ENCODE measurements around the gene VEGFA.

Gene VEGFA

GRCh38 chr6:43826730-43827129 is 56.7 kb downstream of the VEGFA start:
- no peak for FAIRE-seq

GRCh38 chr6:43827898-43828297 is 57.9 kb downstream of the VEGFA start:
- no peak for FAIRE-seq

GRCh38 chr6:43828711-43829110 is 58.7 kb downstream of the VEGFA start:
- FAIRE-seq = no peak

- FAIRE-seq = no peak
Observed at GRCh38 chr6:43829470-43829869, 59.5 kb downstream of the VEGFA start.

GRCh38 chr6:43830775-43831174 is 60.8 kb downstream of the VEGFA start:
- FAIRE-seq = no peak

GRCh38 chr6:43831191-43831590 is 61.2 kb downstream of the VEGFA start:
- no peak for FAIRE-seq

- no peak for FAIRE-seq
Observed at GRCh38 chr6:43833223-43833995, 63.4 kb downstream of the VEGFA start.

- FAIRE-seq = no peak
Observed at GRCh38 chr6:43833996-43834390, 64.0 kb downstream of the VEGFA start.

- FAIRE-seq = no peak
Observed at GRCh38 chr6:43834528-43835155, 64.6 kb downstream of the VEGFA start.

GRCh38 chr6:43835872-43836419 is 65.9 kb downstream of the VEGFA start:
- no peak for FAIRE-seq
